ENCODE measurements around the gene C20orf204. TPM values are rescaled to one million over a fixed set of nuclear protein-coding genes. Genes with fewer than 3 reads are reported as not detected.

Gene C20orf204, protein sequence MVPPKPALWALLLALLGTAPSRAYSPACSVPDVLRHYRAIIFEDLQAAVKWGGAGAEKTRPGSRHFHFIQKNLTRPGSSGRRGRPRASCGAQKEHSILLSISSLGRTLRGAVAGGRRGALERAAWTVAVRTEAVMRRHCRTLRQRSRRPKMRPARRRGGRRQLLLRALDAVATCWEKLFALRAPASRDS
- 1 to 10 TPM in 1 of 2 donors, under 1 TPM in 1; 0.52 to 3.0 TPM for total RNA-seq

DNA sequence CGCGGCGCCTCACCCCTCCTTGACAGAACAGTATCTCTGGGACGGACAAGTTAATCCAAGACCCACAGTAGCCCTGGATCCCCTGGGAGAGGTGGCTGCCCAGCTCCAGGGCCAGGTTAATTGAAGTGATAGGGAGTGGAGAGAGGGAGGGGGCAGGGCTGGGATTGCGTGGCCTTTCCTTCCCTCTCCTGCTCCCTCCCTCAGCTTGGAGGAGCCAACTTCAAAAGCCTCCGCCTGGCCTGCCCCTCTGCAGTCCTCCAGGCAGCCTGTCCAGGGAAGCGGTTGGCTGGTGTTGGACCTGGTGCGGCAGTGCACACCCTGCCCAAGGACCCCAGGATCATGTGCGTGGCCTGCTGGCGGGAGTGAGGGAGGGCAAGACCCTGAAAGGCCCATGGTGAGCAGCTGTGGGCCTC is at the start of gene C20orf204:
TSS of gene C20orf204 (plus strand) at position 250 of the 413 bp plus-strand sequence. CDS start at position 392, 142 bp downstream.
- intact Hi-C loops (cut with DNase I) = loop anchor here (5.0 kb wide), 1 partner anchor 81 kb away; no protein-coding TSS in a partner anchor
- DNase-seq (no peak), ATAC-seq (no peak)
- peaks cover 0 to 11% of the 10 kb centered on the region in 2 donors for H3K36me3 ChIP-seq (replicated peaks in 1 of 2; ENCODE audit: insufficient read depth in 1 of 2, low read depth in 2 of 2)
- no peak within 1 kb of the TSS for H3K4me3 ChIP-seq
- H3K27ac ChIP-seq = no peak within 1 kb of the TSS
- H3K27me3 ChIP-seq = no peaks in the 10 kb centered on the region
- TF ChIP-seq POLR2A (IDR thresholded peaks at IDR 0.05) (no peak), CTCF (IDR thresholded peaks at IDR 0.05) (no peak)
- no peaks in the 10 kb centered on the region for H3K9me3 ChIP-seq
- peaks cover 28% of the 10 kb centered on the region for H3K4me1 ChIP-seq
- 61 to 71% methylated on average over 8 to 10 of the region's 10 CpGs for WGBS, 2 donors

DNA sequence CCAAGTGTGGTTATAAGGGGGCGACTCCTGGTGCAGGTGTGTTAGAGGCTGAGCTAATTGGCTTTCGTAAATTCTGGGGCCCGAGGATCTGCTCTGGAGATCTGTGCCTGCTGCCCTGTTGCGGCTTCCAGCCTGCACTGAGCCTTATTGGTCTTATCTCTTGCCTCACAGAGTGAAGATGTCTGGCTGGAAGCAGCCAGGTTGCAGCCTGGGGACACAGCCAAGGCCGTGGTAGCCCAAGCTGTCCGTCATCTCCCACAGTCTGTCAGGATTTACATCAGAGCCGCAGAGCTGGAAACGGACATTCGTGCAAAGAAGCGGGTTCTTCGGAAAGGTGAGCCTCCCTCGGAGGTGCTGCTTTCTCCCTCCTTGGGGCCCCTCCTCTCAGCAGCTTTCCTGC is 35.1 kb upstream of the C20orf204 start:
- DNase-seq (no peak), ATAC-seq (no peak)
- Histone ChIP-seq H3K4me3 (no peak overlapping the region), H3K4me1 (no peaks in the 10 kb centered on the region), H3K27me3 (no peaks in the 10 kb centered on the region), H3K36me3 (replicated peaks in 1 of 2; ENCODE audit: insufficient read depth in 1 of 2, low read depth in 2 of 2) (peaks cover 10 to 32% of the 10 kb centered on the region in 2 donors), H3K27ac (no peak overlapping the region), H3K9me3 (no peaks in the 10 kb centered on the region)
- intact Hi-C loops (cut with DNase I) = no loop called here
- WGBS, 2 donors = 96% methylated on average over 11 to 12 of the region's 12 CpGs
- TF ChIP-seq CTCF (IDR thresholded peaks at IDR 0.05) (no peak), POLR2A (IDR thresholded peaks at IDR 0.05) (no peak)

DNA sequence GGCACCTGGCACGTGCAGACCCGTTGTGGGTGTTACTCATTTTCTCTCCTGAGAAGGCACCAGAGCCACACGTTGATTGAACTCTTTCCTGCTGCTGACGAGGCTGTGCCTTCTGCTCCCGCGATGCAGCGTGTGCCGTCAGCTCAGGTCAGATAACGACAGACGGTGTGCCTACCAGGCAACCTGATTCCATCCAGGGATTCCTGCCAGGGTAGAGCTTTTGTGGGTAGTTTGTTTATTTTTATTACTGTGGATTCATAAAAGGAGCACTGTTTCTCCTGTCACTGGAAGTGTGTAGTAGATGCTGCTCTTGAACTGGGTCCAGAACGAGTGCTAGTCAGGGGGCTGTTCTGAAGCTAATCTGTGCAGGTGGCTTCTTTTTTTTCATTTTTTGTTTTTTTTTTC is 34.4 kb upstream of the C20orf204 start:
- H3K36me3 ChIP-seq (replicated peaks in 1 of 2; ENCODE audit: insufficient read depth in 1 of 2, low read depth in 2 of 2) = peaks cover 6 to 26% of the 10 kb centered on the region in 2 donors
- no peaks in the 10 kb centered on the region for H3K27me3 ChIP-seq
- no peaks in the 10 kb centered on the region for H3K4me1 ChIP-seq
- DNase-seq = peak in 2 of 4 donors; percentile 23 to 46
- TF ChIP-seq POLR2A (IDR thresholded peaks at IDR 0.05) (no peak), CTCF (IDR thresholded peaks at IDR 0.05) (no peak)
- peak; percentile 9 for ATAC-seq
- WGBS, 2 donors = 48 to 58% methylated on average over 11 of the region's 11 CpGs
- H3K9me3 ChIP-seq = no peaks in the 10 kb centered on the region
- H3K27ac ChIP-seq = no peak overlapping the region
- H3K4me3 ChIP-seq = no peak overlapping the region
- intact Hi-C loops (cut with DNase I) = no loop called here

DNA sequence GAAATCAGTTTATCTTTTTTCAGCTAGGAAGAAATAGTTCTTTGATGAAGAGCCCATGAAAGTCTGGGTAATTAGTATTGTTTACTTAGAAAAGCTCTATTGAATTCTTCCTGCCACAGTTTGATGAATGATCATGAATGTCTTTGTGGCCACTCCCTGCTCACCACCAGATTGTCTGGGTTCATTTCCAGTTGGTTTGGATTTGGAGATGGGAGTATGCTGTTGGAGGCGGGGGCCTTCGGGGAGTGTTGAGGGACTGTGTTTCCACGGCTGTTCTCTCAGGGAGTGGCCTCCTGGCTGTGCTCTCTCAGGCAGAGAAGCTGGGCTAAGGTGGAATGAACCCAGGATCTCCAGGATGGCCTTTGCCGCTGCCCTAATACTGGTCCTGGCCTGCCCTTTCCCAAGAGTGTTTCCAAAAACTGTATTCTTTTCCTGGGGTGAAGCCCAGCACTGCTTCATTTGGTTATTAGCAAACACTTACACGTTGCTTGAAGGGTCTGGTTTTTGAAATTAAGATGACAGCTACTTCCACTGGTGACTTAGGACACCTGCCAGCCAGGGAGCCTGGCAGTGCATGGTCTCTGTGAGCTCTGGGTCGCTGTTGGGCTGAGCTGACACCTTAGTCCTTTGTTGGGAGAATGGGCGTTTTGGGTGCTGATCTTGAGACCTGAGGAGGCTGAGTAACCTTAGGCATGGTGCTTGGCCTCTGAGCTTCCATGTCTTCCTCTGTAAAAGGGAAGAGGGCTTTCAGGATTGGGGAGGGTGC is 31.8 kb upstream of the C20orf204 start:
- intact Hi-C loops (cut with DNase I) = no loop called here

More for the DNA sequence above, 31.8 kb upstream of the C20orf204 start:
- Histone ChIP-seq H3K4me1 (no peaks in the 10 kb centered on the region), H3K27ac (no peak overlapping the region), H3K36me3 (replicated peaks in 1 of 2; ENCODE audit: insufficient read depth in 1 of 2, low read depth in 2 of 2) (peaks cover 6 to 20% of the 10 kb centered on the region in 2 donors), H3K9me3 (no peaks in the 10 kb centered on the region), H3K27me3 (no peaks in the 10 kb centered on the region), H3K4me3 (no peak overlapping the region)
- 80 to 85% methylated on average over 5 to 7 of the region's 7 CpGs for WGBS, 2 donors
- TF ChIP-seq CTCF (IDR thresholded peaks at IDR 0.05) (no peak), POLR2A (IDR thresholded peaks at IDR 0.05) (no peak)
- ATAC-seq (no peak), DNase-seq (no peak)
